ENCODE results near the gene SAP30L.

Gene SAP30L

DNA sequence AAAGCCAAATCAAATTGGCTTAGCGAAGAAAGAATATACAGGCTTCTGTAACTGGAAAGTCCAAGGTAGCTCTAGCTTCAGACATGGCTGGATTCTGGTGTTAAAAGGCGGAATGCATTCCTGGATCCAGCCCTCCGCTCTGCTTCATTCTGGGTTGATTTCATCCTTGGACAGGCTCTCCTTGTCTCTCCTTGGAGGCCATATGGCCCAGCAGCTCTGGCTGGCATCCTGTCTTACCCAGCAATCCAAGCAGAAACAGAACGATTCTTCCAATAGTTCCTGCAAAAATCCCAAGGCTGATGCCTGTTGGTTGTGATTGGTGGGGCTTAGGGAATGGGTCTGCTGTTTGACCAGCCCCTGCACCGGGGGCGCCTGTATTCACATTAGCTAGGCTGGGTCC, 37.0 kb upstream of the SAP30L start:
- Histone ChIP-seq H3K27me3 (ENCODE audit: control insufficient read depth, insufficient read depth, low read length) (no peaks in the 10 kb centered on the region), H3K27ac (ENCODE audit: low read depth, low read length) (no peak overlapping the region), H3K4me3 (ENCODE audit: low read length) (no peak overlapping the region), H3K4me1 (ENCODE audit: control insufficient read depth, insufficient read depth, low read length) (peaks cover 2% of the 10 kb centered on the region), H3K9ac (ENCODE audit: low read length) (no peak overlapping the region), H3K36me3 (ENCODE audit: control insufficient read depth, insufficient read depth, low read length) (peaks cover 7% of the 10 kb centered on the region)

DNA sequence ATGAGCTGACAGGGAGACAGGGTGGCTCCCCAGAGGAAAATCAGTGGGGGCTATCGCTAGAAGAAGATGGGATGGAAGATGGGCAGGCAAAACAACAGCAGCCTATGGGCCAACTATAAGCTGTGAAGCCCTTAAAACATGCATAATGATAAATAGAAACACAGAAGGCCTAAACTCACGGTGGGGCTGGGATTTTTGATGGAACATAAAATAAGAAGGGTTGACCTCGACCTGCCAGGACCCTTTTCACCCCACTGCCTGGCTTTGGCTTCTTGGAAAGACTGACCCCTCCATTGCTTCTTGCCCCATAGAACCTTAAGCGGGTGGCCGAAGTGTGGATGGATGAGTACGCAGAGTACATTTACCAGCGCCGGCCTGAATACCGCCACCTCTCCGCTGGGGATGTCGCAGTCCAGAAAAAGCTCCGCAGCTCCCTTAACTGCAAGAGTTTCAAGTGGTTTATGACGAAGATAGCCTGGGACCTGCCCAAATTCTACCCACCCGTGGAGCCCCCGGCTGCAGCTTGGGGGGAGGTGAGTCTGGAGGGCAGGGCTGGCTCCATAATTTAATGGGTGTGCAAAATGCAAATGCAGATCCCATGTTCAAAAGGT, 36.5 kb upstream of the SAP30L start:
- no peak overlapping the region for H3K9ac ChIP-seq (ENCODE audit: low read length)
- no peaks in the 10 kb centered on the region for H3K27me3 ChIP-seq (ENCODE audit: control insufficient read depth, insufficient read depth, low read length)

GRCh38 chr5:154410008-154410407, 35.8 kb upstream of the SAP30L start:
- Histone ChIP-seq H3K9ac (ENCODE audit: low read length) (no peak overlapping the region), H3K36me3 (ENCODE audit: control insufficient read depth, insufficient read depth, low read length) (peaks cover 7% of the 10 kb centered on the region), H3K4me1 (ENCODE audit: control insufficient read depth, insufficient read depth, low read length) (peaks cover 2% of the 10 kb centered on the region), H3K27ac (ENCODE audit: low read depth, low read length) (no peak overlapping the region), H3K27me3 (ENCODE audit: control insufficient read depth, insufficient read depth, low read length) (no peaks in the 10 kb centered on the region), H3K4me3 (ENCODE audit: low read length) (no peak overlapping the region)

More for the DNA sequence above, 36.5 kb upstream of the SAP30L start:
- Histone ChIP-seq H3K4me1 (ENCODE audit: control insufficient read depth, insufficient read depth, low read length) (peaks cover 2% of the 10 kb centered on the region), H3K4me3 (ENCODE audit: low read length) (no peak overlapping the region), H3K36me3 (ENCODE audit: control insufficient read depth, insufficient read depth, low read length) (peaks cover 7% of the 10 kb centered on the region), H3K27ac (ENCODE audit: low read depth, low read length) (no peak overlapping the region)

DNA sequence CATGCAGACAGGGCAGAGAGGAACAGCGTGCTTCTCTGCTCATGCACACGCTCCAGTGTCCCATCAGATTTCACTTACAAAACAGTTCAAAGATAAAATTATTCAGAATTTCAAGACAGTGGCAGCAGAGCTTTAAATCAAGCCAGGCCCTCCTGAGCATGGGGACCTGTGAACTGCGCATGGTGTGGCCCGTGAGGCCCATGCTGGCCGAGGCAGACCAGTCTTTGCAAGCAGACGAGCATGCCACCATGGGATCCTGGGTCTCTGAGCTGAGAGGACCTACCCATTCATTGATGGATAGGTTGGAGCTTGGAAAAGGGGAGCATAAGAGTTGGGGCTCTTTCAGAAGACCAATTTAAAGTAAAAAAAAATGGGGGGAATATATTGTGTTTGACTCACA, 35.0 kb upstream of the SAP30L start:
- Histone ChIP-seq H3K36me3 (ENCODE audit: control insufficient read depth, insufficient read depth, low read length) (peaks cover 7% of the 10 kb centered on the region), H3K9ac (ENCODE audit: low read length) (no peak overlapping the region), H3K27ac (ENCODE audit: low read depth, low read length) (no peak overlapping the region), H3K27me3 (ENCODE audit: control insufficient read depth, insufficient read depth, low read length) (no peaks in the 10 kb centered on the region), H3K4me1 (ENCODE audit: control insufficient read depth, insufficient read depth, low read length) (no peaks in the 10 kb centered on the region), H3K4me3 (ENCODE audit: low read length) (no peak overlapping the region)

DNA sequence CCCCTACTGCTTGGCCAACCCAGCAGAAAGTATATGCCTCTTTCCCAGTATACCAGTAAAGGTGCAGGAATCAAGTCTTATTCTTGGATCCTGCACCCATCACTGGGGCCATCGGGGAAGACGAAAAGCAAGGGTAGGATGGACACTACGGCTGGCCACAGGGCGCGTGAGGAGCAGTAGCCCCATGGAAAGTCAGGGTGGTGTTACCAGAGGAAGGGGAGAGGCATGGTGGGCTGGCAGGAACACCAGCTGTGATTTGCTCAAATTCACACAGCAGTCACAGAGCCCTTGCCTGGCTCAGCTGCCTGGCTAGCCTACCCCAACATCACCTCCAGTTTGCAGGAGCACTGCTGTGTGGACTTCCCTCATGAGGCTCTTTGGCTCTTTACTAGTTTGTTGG, 34.5 kb upstream of the SAP30L start:
- peaks cover 7% of the 10 kb centered on the region for H3K36me3 ChIP-seq (ENCODE audit: control insufficient read depth, insufficient read depth, low read length)
- no peaks in the 10 kb centered on the region for H3K27me3 ChIP-seq (ENCODE audit: control insufficient read depth, insufficient read depth, low read length)
- no peaks in the 10 kb centered on the region for H3K4me1 ChIP-seq (ENCODE audit: control insufficient read depth, insufficient read depth, low read length)
- H3K27ac ChIP-seq (ENCODE audit: low read depth, low read length): no peak overlapping the region
- no peak overlapping the region for H3K9ac ChIP-seq (ENCODE audit: low read length)
- no peak overlapping the region for H3K4me3 ChIP-seq (ENCODE audit: low read length)

DNA sequence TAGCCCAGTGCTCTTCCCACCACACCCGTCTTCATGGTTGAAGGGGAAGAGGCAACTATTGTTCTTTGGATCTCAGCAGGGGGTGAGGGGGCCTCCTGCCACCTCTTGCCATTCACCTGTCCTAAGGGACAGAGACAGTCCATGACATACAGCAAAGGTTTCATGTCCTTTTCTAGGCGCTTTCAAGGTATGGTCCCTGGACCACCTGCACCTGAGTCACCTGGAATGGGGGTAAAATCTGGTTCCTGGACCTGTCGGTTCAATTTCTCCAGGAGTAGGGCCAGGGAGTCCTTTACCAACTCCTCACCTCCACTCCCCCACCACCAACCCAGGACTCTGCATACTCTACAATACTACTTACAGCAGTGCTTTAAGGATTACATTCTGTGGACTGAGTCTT, 33.5 kb upstream of the SAP30L start:
- Histone ChIP-seq H3K27me3 (ENCODE audit: control insufficient read depth, insufficient read depth, low read length) (no peaks in the 10 kb centered on the region), H3K4me3 (ENCODE audit: low read length) (no peak overlapping the region), H3K4me1 (ENCODE audit: control insufficient read depth, insufficient read depth, low read length) (no peaks in the 10 kb centered on the region), H3K36me3 (ENCODE audit: control insufficient read depth, insufficient read depth, low read length) (peaks cover 8% of the 10 kb centered on the region), H3K27ac (ENCODE audit: low read depth, low read length) (no peak overlapping the region), H3K9ac (ENCODE audit: low read length) (no peak overlapping the region)

- H3K36me3 ChIP-seq (ENCODE audit: control insufficient read depth, insufficient read depth, low read length): peaks cover 12% of the 10 kb centered on the region
- H3K4me3 ChIP-seq (ENCODE audit: low read length): no peak overlapping the region
Observed at GRCh38 chr5:154412925-154413324, 32.9 kb upstream of the SAP30L start.

DNA sequence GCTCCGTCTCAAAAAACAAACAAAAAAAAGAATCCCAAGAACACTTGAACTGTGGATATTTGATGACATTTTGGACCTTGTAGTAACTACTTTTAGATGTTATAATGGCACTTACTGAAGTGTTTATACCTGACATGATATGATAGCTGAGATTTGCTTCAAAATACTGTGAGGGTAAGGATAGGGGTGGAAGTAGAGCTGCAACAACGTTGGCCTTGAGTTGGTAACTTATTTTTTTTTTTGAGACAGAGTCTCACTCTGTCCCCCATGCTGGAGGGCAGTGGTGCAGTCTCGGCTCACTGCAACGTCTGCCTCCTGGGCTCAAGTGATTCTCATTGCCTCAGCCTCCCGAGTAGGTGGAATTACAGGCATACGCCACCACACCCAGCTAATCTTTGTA, 30.7 kb upstream of the SAP30L start:
- no peaks in the 10 kb centered on the region for H3K4me1 ChIP-seq (ENCODE audit: control insufficient read depth, insufficient read depth, low read length)
- H3K27ac ChIP-seq (ENCODE audit: low read depth, low read length): no peak overlapping the region
- H3K4me3 ChIP-seq (ENCODE audit: low read length): no peak overlapping the region
- H3K36me3 ChIP-seq (ENCODE audit: control insufficient read depth, insufficient read depth, low read length): peaks cover 12% of the 10 kb centered on the region
- H3K9ac ChIP-seq (ENCODE audit: low read length): no peak overlapping the region
- H3K27me3 ChIP-seq (ENCODE audit: control insufficient read depth, insufficient read depth, low read length): no peaks in the 10 kb centered on the region

More at GRCh38 chr5:154412925-154413324, 32.9 kb upstream of the SAP30L start:
- H3K27ac ChIP-seq (ENCODE audit: low read depth, low read length): no peak overlapping the region
- H3K4me1 ChIP-seq (ENCODE audit: control insufficient read depth, insufficient read depth, low read length): no peaks in the 10 kb centered on the region
- H3K27me3 ChIP-seq (ENCODE audit: control insufficient read depth, insufficient read depth, low read length): no peaks in the 10 kb centered on the region
- H3K9ac ChIP-seq (ENCODE audit: low read length): no peak overlapping the region

DNA sequence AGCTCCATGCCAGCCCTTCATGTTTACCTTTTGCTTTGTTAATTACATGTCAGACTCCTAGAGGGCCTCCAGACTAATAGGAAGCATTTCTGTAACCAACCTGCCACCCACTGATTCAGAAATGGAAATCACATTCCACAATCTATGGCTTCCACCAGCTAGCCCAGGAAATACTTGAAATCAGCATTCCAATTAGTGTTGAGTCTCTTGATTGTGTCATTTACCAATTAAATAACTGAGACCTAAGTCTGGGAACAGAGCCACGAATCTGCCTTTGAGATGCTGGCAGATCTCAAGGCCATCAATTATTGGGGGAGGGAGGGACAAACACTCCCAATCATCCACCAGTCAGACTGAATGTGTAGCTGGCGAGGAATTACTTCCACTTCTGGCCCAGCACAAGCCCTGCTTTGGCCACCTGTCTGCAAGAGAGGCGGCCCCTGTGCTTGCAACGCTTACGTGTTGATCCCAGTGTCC, 27.4 kb upstream of the SAP30L start:
- Histone ChIP-seq H3K4me3 (ENCODE audit: low read length) (no peak overlapping the region), H3K36me3 (ENCODE audit: control insufficient read depth, insufficient read depth, low read length) (peaks cover 5% of the 10 kb centered on the region), H3K27ac (ENCODE audit: low read depth, low read length) (no peak overlapping the region), H3K9ac (ENCODE audit: low read length) (no peak overlapping the region), H3K27me3 (ENCODE audit: control insufficient read depth, insufficient read depth, low read length) (no peaks in the 10 kb centered on the region), H3K4me1 (ENCODE audit: control insufficient read depth, insufficient read depth, low read length) (no peaks in the 10 kb centered on the region)

- no peak overlapping the region for H3K27ac ChIP-seq (ENCODE audit: low read depth, low read length)
- no peak overlapping the region for H3K4me3 ChIP-seq (ENCODE audit: low read length)
- H3K27me3 ChIP-seq (ENCODE audit: control insufficient read depth, insufficient read depth, low read length): no peaks in the 10 kb centered on the region
- H3K4me1 ChIP-seq (ENCODE audit: control insufficient read depth, insufficient read depth, low read length): no peaks in the 10 kb centered on the region
- H3K36me3 ChIP-seq (ENCODE audit: control insufficient read depth, insufficient read depth, low read length): peaks cover 5% of the 10 kb centered on the region
- no peak overlapping the region for H3K9ac ChIP-seq (ENCODE audit: low read length)
Observed at GRCh38 chr5:154419236-154419635, 26.6 kb upstream of the SAP30L start.

- Histone ChIP-seq H3K4me3 (ENCODE audit: low read length) (no peak overlapping the region), H3K4me1 (ENCODE audit: control insufficient read depth, insufficient read depth, low read length) (no peaks in the 10 kb centered on the region), H3K27me3 (ENCODE audit: control insufficient read depth, insufficient read depth, low read length) (no peaks in the 10 kb centered on the region), H3K36me3 (ENCODE audit: control insufficient read depth, insufficient read depth, low read length) (peaks cover 5% of the 10 kb centered on the region), H3K27ac (ENCODE audit: low read depth, low read length) (no peak overlapping the region), H3K9ac (ENCODE audit: low read length) (no peak overlapping the region)
Observed at GRCh38 chr5:154421868-154422267, 23.9 kb upstream of the SAP30L start.

- H3K9ac ChIP-seq (ENCODE audit: low read length): no peak overlapping the region
- H3K27me3 ChIP-seq (ENCODE audit: control insufficient read depth, insufficient read depth, low read length): no peaks in the 10 kb centered on the region
- H3K4me3 ChIP-seq (ENCODE audit: low read length): no peak overlapping the region
- no peak overlapping the region for H3K27ac ChIP-seq (ENCODE audit: low read depth, low read length)
- peaks cover 4% of the 10 kb centered on the region for H3K36me3 ChIP-seq (ENCODE audit: control insufficient read depth, insufficient read depth, low read length)
- no peaks in the 10 kb centered on the region for H3K4me1 ChIP-seq (ENCODE audit: control insufficient read depth, insufficient read depth, low read length)
Observed at GRCh38 chr5:154422298-154422697, 23.5 kb upstream of the SAP30L start.

GRCh38 chr5:154428208-154428607, 17.6 kb upstream of the SAP30L start:
- H3K4me3 ChIP-seq (ENCODE audit: low read length): no peak overlapping the region

More at GRCh38 chr5:154428208-154428607, 17.6 kb upstream of the SAP30L start:
- Histone ChIP-seq H3K27ac (ENCODE audit: low read depth, low read length) (no peak overlapping the region), H3K9ac (ENCODE audit: low read length) (no peak overlapping the region), H3K4me1 (ENCODE audit: control insufficient read depth, insufficient read depth, low read length) (no peaks in the 10 kb centered on the region), H3K36me3 (ENCODE audit: control insufficient read depth, insufficient read depth, low read length) (no peaks in the 10 kb centered on the region), H3K27me3 (ENCODE audit: control insufficient read depth, insufficient read depth, low read length) (no peaks in the 10 kb centered on the region)

All from rectal smooth muscle tissue (tissue), 1 donor.